Fibroblast of lung (primary cell): ENCODE data around the gene CENPX.

ENCODE experiments used
- CTCF ChIP-seq, 2 donors: IDR thresholded peaks in 1 of 2; conservative IDR thresholded peaks in 1 of 2; 1 replicate in 1 of 2; 2 replicates in 1 of 2; pipeline ENCODE4 v1.5.1; 2011 to 2012; ENCODE audit warnings: low read length in 2 of 2, control low read depth in 1 of 2, inconsistent platforms in 1 of 2, low read depth in 1 of 2, mild to moderate bottlenecking in 1 of 2
- EZH2 ChIP-seq: IDR thresholded peaks from 2 replicates; pipeline ENCODE4 v1.5.1; 2012; ENCODE audit warnings: low read length, control low read depth, mild to moderate bottlenecking; ENCODE audit errors: missing control alignments

GRCh38 chr17:82019690-82020571 is 2.7 kb downstream of the CENPX start:
- TF ChIP-seq CTCF (conservative IDR thresholded peaks at IDR 0.05 in 1 of 2, IDR thresholded peaks at IDR 0.05 in 1 of 2; ENCODE audit: low read depth in 1 of 2, low read length in 2 of 2) (peak; percentile 54 to 72), EZH2 (no peak)
